Heart left ventricle (tissue), 16 donors: Measurements from ENCODE around the gene ACD. TPM values are rescaled to one million over a fixed set of nuclear protein-coding genes. Genes with fewer than 3 reads are reported as not detected.

ENCODE experiments used
- ATAC-seq, 4 donors: fragments of 200-7000 bp; cut with Tn5 transposase; one replicate each; pipeline ENCODE4 v1.9.1; 2020 to 2022; ENCODE audit warnings: moderate library complexity in 4 of 4, mild to moderate bottlenecking in 3 of 4, moderate number of reproducible peaks in 1 of 4
- DNase-seq, 5 donors: peaks; one replicate each; pipeline ENCODE4 v3.0.0-alpha.2; 2020
- H3K27ac ChIP-seq, 12 donors: fragments of 200-600 bp; sonication (generic) in 4 of 12; one replicate each; pipeline versions ENCODE4 v1.5.0 to v1.8.0; 2016 to 2022; ENCODE audit warnings: mild to moderate bottlenecking in 2 of 12
- H3K27me3 ChIP-seq, 9 donors: fragments of 200-600 bp; sonication (generic) in 2 of 9; one replicate each; pipeline versions ENCODE4 v1.5.1 to v1.8.0; 2016 to 2022; ENCODE audit warnings: mild to moderate bottlenecking in 3 of 9
- H3K36me3 ChIP-seq, 9 donors: fragments of 200-600 bp; sonication (generic) in 2 of 9; one replicate each; pipeline versions ENCODE4 v1.5.0 to v1.8.0; 2018 to 2022; ENCODE audit warnings: mild to moderate bottlenecking in 2 of 9
- H3K4me1 ChIP-seq, 12 donors: fragments of 200-600 bp; sonication (generic) in 4 of 12; one replicate each; pipeline versions ENCODE4 v1.5.0 to v1.8.0; 2016 to 2022; ENCODE audit warnings: mild to moderate bottlenecking in 3 of 12
- H3K4me3 ChIP-seq, 12 donors: fragments of 200-600 bp; sonication (generic) in 4 of 12; one replicate each; pipeline versions ENCODE4 v1.5.0 to v1.8.0; 2017 to 2022; ENCODE audit warnings: mild to moderate bottlenecking in 9 of 12, moderate library complexity in 4 of 12
- H3K9me3 ChIP-seq, 12 donors: fragments of 200-600 bp; sonication (generic) in 4 of 12; one replicate each; pipeline versions ENCODE4 v1.5.0 to v1.8.0; 2016 to 2022; ENCODE audit warnings: mild to moderate bottlenecking in 1 of 12
- CTCF ChIP-seq, 12 donors: fragments of 200-600 bp; sonication (generic) in 4 of 12; IDR thresholded peaks; one replicate each; pipeline versions ENCODE4 v1.5.0 to v1.8.0; 2018 to 2022; ENCODE audit warnings: antibody characterized with exemption in 12 of 12, mild to moderate bottlenecking in 5 of 12
- POLR2A ChIP-seq, 2 donors: fragments of 450-650 bp; IDR thresholded peaks; one replicate each; pipeline ENCODE4 v1.6.1; 2017; ENCODE audit warnings: antibody characterized with exemption in 2 of 2, mild to moderate bottlenecking in 2 of 2, moderate library complexity in 2 of 2
- WGBS, 4 donors: extraction: QIAGEN DNeasy Blood & Tissue Kit in 2 of 4; methylation state at CpG; one replicate each; pipeline versions ENCODE4 v1.1.5 to v1.1.7; 2013 to 2018; 5-methylcytosine and 5-hydroxymethylcytosine counted together
- intact Hi-C, 10 donors: fragments of 100-400 bp; cut with DNase I; formaldehyde crosslinking; loops; one replicate each; pipeline versions ENCODE4 v1.11.1 to v1.14.2; 2022
- polyA plus RNA-seq, 2 donors: library from polyadenylated mRNA; stranded (reverse); fragments of 200-250 nt; gene quantifications; one replicate each; pipeline ENCODE4 v1.2.3, GENCODE V29; 2013
- total RNA-seq, 9 donors: library from RNA; depleted of rRNA in 2 of 9; stranded (reverse); fragments of >200 nt in 2 of 9; fragmentation: NEBNext Ultra II Directional in 3 of 9; extraction: Animal tissue kit (Norgen Biotek cat#: 25700) in 3 of 9; gene quantifications; one replicate each; pipeline versions ENCODE4 v1.1.0 to v1.2.4, GENCODE V29; 2016 to 2023
- donor health status: ischemic (EF 13 %, LVEDD 7.1; RV severe dilation, severe dysfunction).
- donor health status: healthy with polysubstance abuse.
- donor health status: DM: no; HTN: yes; CAD: no.
- donor health status: DM: no; HTN: no; CAD: no.
- donor health status: ischemic (EF 25% LVEDD 6.9; RV normal size, moderate dysfunction).
- donor health status: ischemic (EF 25% LVEDD 5.7; RV mildly dilated, moderate dysfunction).
- donor health status: healthy.
- donor health status: DM: yes; HTN: yes; CAD: no.
- donor health status: ischemic (EF 35%, LVEDD 5.7; RV mildly dilated, moderate dysfunction).
- donor health status: nonischemic (EF 11% LVEDD 7.7; RV severe dilation, severe dysfunction).
- donor health status: DM: yes; HTN: yes; CAD: no.
- donor health status: PGD.
- donor health status: ischemic (EF 29% LVEDD 5.4; RV normal size, mild dysfunction).
- donor health status: nonischemic (EF 23%, LVEDD 6.1; RV moderate dilation, normal function).

ACD gene
- total and polyA plus RNA-seq, 11 donors: 6.2 to 19.9 (median 9.5) TPM

GRCh38 chr16:67667817-67668494 is 7.9 kb upstream of the ACD start:
- Histone ChIP-seq H3K27ac (peak overlapping the region in 11 of 12 donors; percentile 85 to 94 (median 89)), H3K4me1 (peaks cover 5 to 39% (median 28%) of the 10 kb centered on the region in 12 donors), H3K27me3 (no peaks in the 10 kb centered on the region), H3K9me3 (no peaks in the 10 kb centered on the region), H3K4me3 (peak overlapping the region in 10 of 12 donors; percentile 65 to 94 (median 84)), H3K36me3 (peaks cover 0 to 8% (median 0%) of the 10 kb centered on the region in 9 donors)
- intact Hi-C loops: loop anchor here (1.0 to 10.0 kb wide), 8 partner anchors 105 to 167 kb away; partner anchors contain the start of gene CTCF (in 6 of the 10)
- ATAC-seq: peak; percentile 83 to 91 (median 85)
- 14 to 25% (median 20%) methylated on average over 8 to 18 of the region's 18 CpGs for WGBS, 4 donors
- TF ChIP-seq CTCF (IDR thresholded peaks at IDR 0.05) (peak; percentile 66 to 94 (median 84)), POLR2A (IDR thresholded peaks at IDR 0.05) (peak in 1 of 2 donors; percentile 6)
- DNase-seq: peak; percentile 84 to 91 (median 89)

- Histone ChIP-seq H3K9me3 (no peaks in the 10 kb centered on the region), H3K27me3 (no peaks in the 10 kb centered on the region), H3K36me3 (peaks cover 0 to 10% (median 0%) of the 10 kb centered on the region in 9 donors), H3K4me1 (peaks cover 4 to 34% (median 22%) of the 10 kb centered on the region in 12 donors), H3K27ac (peak overlapping the region; percentile 73 to 94 (median 89)), H3K4me3 (peak overlapping the region; percentile 65 to 94 (median 77))
- no peak for TF ChIP-seq POLR2A (IDR thresholded peaks at IDR 0.05)
- no peak for TF ChIP-seq CTCF (IDR thresholded peaks at IDR 0.05)
- intact Hi-C loops: loop anchor here in 8 of 10 donors (2.0 to 10.0 kb wide), 5 partner anchors 105 to 167 kb away; partner anchors contain the start of gene CTCF (in 5 of the 8)
- ATAC-seq (no peak), DNase-seq (no peak)
- WGBS, 4 donors: 23 to 40% (median 36%) methylated on average over 5 to 10 of the region's 10 CpGs
Observed at GRCh38 chr16:67667453-67667816, 7.4 kb upstream of the ACD start.

GRCh38 chr16:67666559-67667452 is 6.7 kb upstream of the ACD start, which contains the start of the genes C16orf86 and ENKD1:
Gene C16orf86 (plus strand): TSS chr16:67666814. CDS start chr16:67666971, 157 bp downstream.
Gene ENKD1 (minus strand): TSS chr16:67666750. CDS start chr16:67666442, 308 bp downstream.
- H3K27ac ChIP-seq: peak within 1 kb of the TSS; percentile 73 to 94 (median 89)
- no peaks in the 10 kb centered on the region for H3K9me3 ChIP-seq
- ATAC-seq: peak; percentile 29 to 82 (median 71)
- no peaks in the 10 kb centered on the region for H3K27me3 ChIP-seq
- H3K36me3 ChIP-seq: peaks cover 0 to 13% (median 0%) of the 10 kb centered on the region in 9 donors
- DNase-seq: peak; percentile 88 to 93 (median 89)
- peaks cover 4 to 30% (median 21%) of the 10 kb centered on the region in 12 donors for H3K4me1 ChIP-seq
- WGBS, 4 donors: 2 to 6% (median 3%) methylated on average over 20 to 78 of the region's 78 CpGs
- H3K4me3 ChIP-seq: peak within 1 kb of the TSS; percentile 65 to 94 (median 77)
- TF ChIP-seq POLR2A (IDR thresholded peaks at IDR 0.05) (peak in 1 of 2 donors; percentile 23), CTCF (IDR thresholded peaks at IDR 0.05) (no peak)
- intact Hi-C loops: loop anchor here in 8 of 10 donors (2.0 to 10.0 kb wide), 5 partner anchors 104 to 168 kb away; partner anchors contain the start of gene CTCF (in 5 of the 8)
